H9 (cell line): ENCODE results near the gene MYCN. TPM values are rescaled to one million over a fixed set of nuclear protein-coding genes. Genes with fewer than 3 reads are reported as not detected.
A peak's percentile ranks its signal among the peaks of the same experiment; 100 is the strongest.

Experiments used
- DNase-seq: peaks from one replicate; pipeline ENCODE4 v3.0.0-alpha.2; 2017
- H2AFZ ChIP-seq: one replicate; pipeline ENCODE4 v1.6.1; 2013; ENCODE audit warnings: mild to moderate bottlenecking, low read length, control low read depth, moderate library complexity
- H2AK5ac ChIP-seq: 2 replicates; pipeline ENCODE4 v1.6.1; 2013; ENCODE audit warnings: low read length, control low read depth, mixed read lengths; ENCODE audit not compliant: insufficient read length
- H2BK120ac ChIP-seq: one replicate; pipeline ENCODE4 v1.6.1; 2013; ENCODE audit warnings: low read depth, mild to moderate bottlenecking, low read length, control low read depth, inconsistent platforms; ENCODE audit not compliant: poor library complexity, severe bottlenecking
- H2BK12ac ChIP-seq: 2 replicates; pipeline ENCODE4 v1.6.1; 2013; ENCODE audit warnings: low read length, control low read depth, mixed read lengths, low read depth; ENCODE audit not compliant: insufficient read length
- H2BK15ac ChIP-seq: 2 replicates; pipeline ENCODE4 v1.6.1; 2013; ENCODE audit warnings: low read depth, low read length, control low read depth
- H2BK20ac ChIP-seq: one replicate; pipeline ENCODE4 v1.6.1; 2013; ENCODE audit warnings: low read depth, mild to moderate bottlenecking, low read length, control low read depth, inconsistent platforms; ENCODE audit not compliant: poor library complexity, severe bottlenecking
- H2BK5ac ChIP-seq: 2 replicates; pipeline ENCODE4 v1.6.1; 2013; ENCODE audit warnings: low read length, control low read depth, mixed read lengths; ENCODE audit not compliant: insufficient read length
- H3K14ac ChIP-seq: 2 replicates; pipeline ENCODE4 v1.6.1; 2013; ENCODE audit warnings: low read length, control low read depth; ENCODE audit not compliant: insufficient read depth
- H3K18ac ChIP-seq: 2 replicates; pipeline ENCODE4 v1.6.1; 2013; ENCODE audit warnings: low read depth, mild to moderate bottlenecking, mixed read lengths, low read length, control low read depth; ENCODE audit not compliant: insufficient read length
- H3K23ac ChIP-seq: 2 replicates; pipeline ENCODE4 v1.6.1; 2013; ENCODE audit warnings: low read length, control low read depth, mixed read lengths, low read depth; ENCODE audit not compliant: insufficient read length
- H3K23me2 ChIP-seq: 2 replicates; pipeline ENCODE4 v1.6.1; 2013; ENCODE audit warnings: low read depth, mild to moderate bottlenecking, mixed read lengths, low read length, control low read depth; ENCODE audit not compliant: insufficient read length, poor library complexity, severe bottlenecking
- H3K27ac ChIP-seq: 2 replicates; pipeline ENCODE4 v1.5.1; 2013; ENCODE audit warnings: low read length, control low read depth, mixed read lengths, low read depth; ENCODE audit not compliant: insufficient read length
- H3K27me3 ChIP-seq: 2 replicates; pipeline ENCODE4 v1.6.1; 2013; ENCODE audit warnings: low read length, control low read depth, inconsistent platforms; ENCODE audit not compliant: insufficient read depth
- H3K4ac ChIP-seq: 2 replicates; pipeline ENCODE4 v1.6.1; 2013; ENCODE audit warnings: low read depth, mild to moderate bottlenecking, control low read depth, inconsistent platforms, low read length, moderate library complexity
- H3K4me1 ChIP-seq: 2 replicates; pipeline ENCODE4 v1.6.1; 2013; ENCODE audit warnings: low read length, control low read depth, inconsistent platforms; ENCODE audit not compliant: insufficient read depth
- H3K4me2 ChIP-seq: 2 replicates; pipeline ENCODE4 v1.6.1; 2013; ENCODE audit warnings: low read length, control low read depth, mixed read lengths; ENCODE audit not compliant: insufficient read length, insufficient read depth
- H3K56ac ChIP-seq: 2 replicates; pipeline ENCODE4 v1.6.1; 2013; ENCODE audit warnings: low read depth, mild to moderate bottlenecking, mixed read lengths, low read length, control low read depth; ENCODE audit not compliant: insufficient read length
- H3K79me1 ChIP-seq: 2 replicates; pipeline ENCODE4 v1.6.1; 2013; ENCODE audit warnings: low read depth, mild to moderate bottlenecking, moderate library complexity, low read length, control low read depth, inconsistent platforms; ENCODE audit not compliant: insufficient read depth, poor library complexity, severe bottlenecking
- H3K79me2 ChIP-seq: 2 replicates; pipeline ENCODE4 v1.6.1; 2013; ENCODE audit warnings: low read length, control low read depth, inconsistent platforms; ENCODE audit not compliant: insufficient read depth
- H3K9ac ChIP-seq: 2 replicates; pipeline ENCODE4 v1.6.1; 2013; ENCODE audit warnings: low read length, control low read depth, mixed read lengths; ENCODE audit not compliant: insufficient read length; ENCODE audit errors: extremely low read depth
- H3K9me3 ChIP-seq: one replicate; pipeline ENCODE4 v1.6.1; 2013; ENCODE audit warnings: low read depth, low read length, inconsistent platforms; ENCODE audit not compliant: control insufficient read depth
- H3T11ph ChIP-seq: one replicate; pipeline ENCODE4 v1.6.1; 2013; ENCODE audit warnings: mild to moderate bottlenecking, low read length, control low read depth, inconsistent platforms
- H4K20me1 ChIP-seq: one replicate; pipeline ENCODE4 v1.6.1; 2013; ENCODE audit not compliant: control insufficient read depth, insufficient read length, insufficient read depth
- H4K5ac ChIP-seq: 2 replicates; pipeline ENCODE4 v1.6.1; 2013; ENCODE audit warnings: low read depth, mild to moderate bottlenecking, mixed read lengths, low read length, control low read depth; ENCODE audit not compliant: insufficient read length
- H4K8ac ChIP-seq: replicated peaks from 2 replicates; pipeline ENCODE4 v1.6.1; 2013; ENCODE audit warnings: low read length, control low read depth, mixed read lengths, low read depth; ENCODE audit not compliant: insufficient read length
- H4K91ac ChIP-seq: 2 replicates; pipeline ENCODE4 v1.6.1; 2013; ENCODE audit warnings: low read depth, mild to moderate bottlenecking, moderate library complexity, mixed read lengths, low read length, control low read depth; ENCODE audit not compliant: insufficient read length
- H3K27ac Mint-ChIP-seq, 3 experiments: 2 replicates in 2 of 3; 3 replicates in 1 of 3; pipeline ENCODE4 v1.8.0; 2020 to 2021; ENCODE audit warnings: mixed read lengths in 3 of 3, mild to moderate bottlenecking in 1 of 3, moderate library complexity in 1 of 3
- H3K27me3 Mint-ChIP-seq: 2 replicates; pipeline ENCODE4 v1.8.0; 2021; ENCODE audit warnings: low read depth, mild to moderate bottlenecking, moderate library complexity, mixed read lengths
- H3K36me3 Mint-ChIP-seq, 3 experiments: 2 replicates in 2 of 3; 3 replicates in 1 of 3; pipeline ENCODE4 v1.8.0; 2020 to 2021; ENCODE audit warnings: low read depth in 3 of 3, mixed read lengths in 3 of 3; ENCODE audit not compliant: insufficient read depth in 1 of 3
- H3K4me1 Mint-ChIP-seq, 2 experiments: 2 replicates each; pipeline ENCODE4 v1.8.0; 2020; ENCODE audit warnings: mixed read lengths in 2 of 2
- H3K4me3 Mint-ChIP-seq, 2 experiments: 2 replicates in 1 of 2; 3 replicates in 1 of 2; pipeline ENCODE4 v1.8.0; 2020 to 2021; ENCODE audit warnings: mild to moderate bottlenecking in 2 of 2, mixed read lengths in 2 of 2, moderate library complexity in 1 of 2
- H3K9me3 Mint-ChIP-seq, 2 experiments: 2 replicates in 1 of 2; 3 replicates in 1 of 2; pipeline ENCODE4 v1.8.0; 2020; ENCODE audit warnings: mild to moderate bottlenecking in 2 of 2, mixed read lengths in 2 of 2, moderate library complexity in 1 of 2
- WGBS: extraction: QIAGEN DNeasy Blood & Tissue Kit; methylation state at CpG from one replicate; pipeline ENCODE4 v1.1.7; 2013; ENCODE audit warnings: missing lambda C conversion rate, low lambda C conversion rate, mixed read lengths; ENCODE audit not compliant: insufficient read length; ENCODE audit errors: extremely low coverage; 5-methylcytosine and 5-hydroxymethylcytosine counted together
- total RNA-seq: library from RNA; stranded (reverse); gene quantifications from 2 replicates; pipeline ENCODE4 v1.2.1, GENCODE V29; 2021
- TF ChIP-seq, protein P1 (sequence below): fragments of 200-600 bp; sonication (generic); conservative IDR thresholded peaks from 3 replicates; pipeline ENCODE4 v1.8.0; 2021; ENCODE audit warnings: antibody characterized with exemption, mild to moderate bottlenecking

MYCN gene
- total RNA-seq, 1 experiment from 2014 or later, result 100.0 TPM

DNA sequence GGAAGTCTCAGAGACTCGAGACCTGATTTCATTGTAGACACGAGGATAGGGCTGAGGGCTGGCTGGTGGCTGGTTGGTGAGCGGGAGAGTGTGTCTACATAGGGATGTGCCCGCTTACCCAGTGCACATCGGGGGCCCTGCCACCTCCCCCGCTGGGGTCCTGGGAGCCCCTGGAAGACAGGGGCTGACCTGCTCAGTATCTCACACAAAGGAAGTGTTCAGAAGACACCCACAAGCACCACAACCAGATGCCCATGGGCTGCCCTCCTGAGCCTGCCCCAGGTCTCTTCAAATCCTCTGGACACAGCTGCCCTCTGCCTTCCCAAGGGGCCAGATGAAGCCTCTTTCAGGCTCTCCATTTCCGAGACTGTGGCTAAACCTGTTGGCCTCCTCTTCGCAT is 43.1 kb downstream of the MYCN start:
- Histone ChIP-seq H3K14ac (peak overlapping the region; percentile 22; the same call in 1 of the 2 replicates), H3K27ac (no peak overlapping the region), H4K5ac (no peak overlapping the region), H3K9ac (no peak overlapping the region), H3K23ac (no peak overlapping the region), H2BK12ac (no peak overlapping the region), H2AK5ac (no peak overlapping the region), H3K18ac (no peak overlapping the region), H2BK20ac (no peak overlapping the region), H3K4me1 (peaks cover 10% of the 10 kb centered on the region), H4K8ac (no peak overlapping the region), H4K20me1 (peaks cover 3% of the 10 kb centered on the region), H4K91ac (no peak overlapping the region), H3K4me2 (no peak overlapping the region), H3K27me3 (no peaks in the 10 kb centered on the region), H2AFZ (no peak overlapping the region), H2BK15ac (no peak overlapping the region), H3K23me2 (no peaks in the 10 kb centered on the region), H3K79me1 (no peaks in the 10 kb centered on the region), H2BK5ac (no peak overlapping the region), H3K9me3 (no peaks in the 10 kb centered on the region), H3K56ac (no peak overlapping the region), H3K79me2 (no peaks in the 10 kb centered on the region), H3T11ph (no peak overlapping the region), H2BK120ac (no peak overlapping the region), H3K4ac (no peak overlapping the region)
- H3K27ac Mint-ChIP-seq, result no peak overlapping the region
- no peak for DNase-seq
- H3K4me3 Mint-ChIP-seq, result no peak overlapping the region
- TF ChIP-seq, protein P1, sequence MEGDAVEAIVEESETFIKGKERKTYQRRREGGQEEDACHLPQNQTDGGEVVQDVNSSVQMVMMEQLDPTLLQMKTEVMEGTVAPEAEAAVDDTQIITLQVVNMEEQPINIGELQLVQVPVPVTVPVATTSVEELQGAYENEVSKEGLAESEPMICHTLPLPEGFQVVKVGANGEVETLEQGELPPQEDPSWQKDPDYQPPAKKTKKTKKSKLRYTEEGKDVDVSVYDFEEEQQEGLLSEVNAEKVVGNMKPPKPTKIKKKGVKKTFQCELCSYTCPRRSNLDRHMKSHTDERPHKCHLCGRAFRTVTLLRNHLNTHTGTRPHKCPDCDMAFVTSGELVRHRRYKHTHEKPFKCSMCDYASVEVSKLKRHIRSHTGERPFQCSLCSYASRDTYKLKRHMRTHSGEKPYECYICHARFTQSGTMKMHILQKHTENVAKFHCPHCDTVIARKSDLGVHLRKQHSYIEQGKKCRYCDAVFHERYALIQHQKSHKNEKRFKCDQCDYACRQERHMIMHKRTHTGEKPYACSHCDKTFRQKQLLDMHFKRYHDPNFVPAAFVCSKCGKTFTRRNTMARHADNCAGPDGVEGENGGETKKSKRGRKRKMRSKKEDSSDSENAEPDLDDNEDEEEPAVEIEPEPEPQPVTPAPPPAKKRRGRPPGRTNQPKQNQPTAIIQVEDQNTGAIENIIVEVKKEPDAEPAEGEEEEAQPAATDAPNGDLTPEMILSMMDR, result no peak
- no CpG with 5 or more reads among the region's 8 CpGs for WGBS
- peaks cover 0 to 3% of the 10 kb centered on the region in 2 experiments; a peak in 1 of 5 replicates for H3K9me3 Mint-ChIP-seq
- peaks cover 0 to 4% (median 0%) of the 10 kb centered on the region in 3 experiments; a peak in 2 of 7 replicates for H3K36me3 Mint-ChIP-seq
- H3K27me3 Mint-ChIP-seq, result peaks cover 3% of the 10 kb centered on the region
- H3K4me1 Mint-ChIP-seq, result peaks cover 40% of the 10 kb centered on the region in 2 experiments
